ENCODE data around the gene C19orf73. TPM values are rescaled to one million over a fixed set of nuclear protein-coding genes. Genes with fewer than 3 reads are reported as not detected.

C19orf73 gene
- total and polyA plus RNA-seq, 9 of the 15 experiments (the other 6 are each of a cell fraction or from before 2014, with no cell fraction given), result 0.08 to 7.4 (median 1.4) TPM

DNA sequence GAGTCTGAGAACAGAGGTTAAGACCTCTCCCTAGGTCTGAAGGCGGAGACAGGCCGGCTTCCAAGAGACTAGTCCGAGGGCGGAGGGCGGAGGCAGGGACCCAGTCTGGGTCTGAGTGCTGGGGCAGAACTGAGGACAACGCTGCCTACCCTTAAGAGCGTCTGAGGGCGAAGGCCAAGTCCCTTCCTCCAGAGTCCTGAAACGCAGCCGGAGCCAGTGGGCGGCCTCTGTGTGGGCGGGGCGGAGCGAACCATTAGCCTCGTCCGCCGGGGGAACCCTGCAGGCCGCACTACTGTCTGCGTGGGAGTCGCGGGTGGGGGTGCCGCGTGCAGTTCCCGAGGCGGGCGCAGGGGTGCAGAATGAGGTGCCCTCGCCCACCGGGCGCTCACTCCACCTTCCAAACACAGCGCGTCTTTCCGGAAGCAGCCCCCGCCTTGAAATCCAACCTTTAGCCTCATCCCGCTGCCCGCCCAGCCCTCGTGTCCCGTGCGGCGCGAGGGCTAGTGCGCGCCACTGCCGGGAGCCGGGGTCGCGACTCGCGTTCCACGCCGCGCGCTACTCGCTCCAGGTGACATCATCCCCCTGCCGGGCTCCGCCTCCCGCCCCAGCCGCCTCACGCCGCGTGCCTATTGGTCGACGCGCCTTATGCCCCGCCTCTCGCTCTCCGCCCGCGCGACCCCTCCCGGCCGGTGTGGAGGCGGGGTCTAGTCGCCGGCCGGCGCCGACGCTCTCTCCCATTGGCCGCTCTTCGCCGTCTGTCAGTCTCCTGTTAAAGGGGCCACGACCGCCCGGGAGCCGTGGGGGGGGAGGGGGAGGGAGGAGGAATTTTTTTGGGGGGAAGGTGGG lies at the start of gene C19orf73 (continued):
- TF ChIP-seq ZKSCAN1 (IDR thresholded peaks at IDR 0.05; ENCODE audit: low read depth, low read length) (peak; percentile 40; the same call in 1 of the 2 replicates), HMGN3 (IDR thresholded peaks at IDR 0.05; ENCODE audit: borderline replicate concordance, extremely low read depth, insufficient read length, low read depth, low read length) (peak; percentile 87), NR4A1 (CRISPR knock-in tag; IDR thresholded peaks at IDR 0.05) (peak; percentile 59; the same call in 1 of the 2 replicates), NR4A1 (tag; IDR thresholded peaks at IDR 0.05) (peak; percentile 51; the same call in 1 of the 2 replicates), TCF7 (IDR thresholded peaks at IDR 0.05; ENCODE audit: borderline replicate concordance) (peak; percentile 16; the same call in 1 of the 2 replicates), ETV1 (tag; conservative IDR thresholded peaks at IDR 0.05; ENCODE audit: low read depth) (peak; percentile 97), TCF7L2 (IDR thresholded peaks at IDR 0.05; ENCODE audit: low read depth, low read length) (peak; percentile 88), NR2C1 (IDR thresholded peaks at IDR 0.05) (no peak), NR2C1 (tag; IDR thresholded peaks at IDR 0.05) (peak; percentile 62), E2F3 (CRISPR knock-in tag; IDR thresholded peaks at IDR 0.05) (peak; percentile 80), NBN (IDR thresholded peaks at IDR 0.05; ENCODE audit: low read depth) (peak; percentile 81)
- TF ChIP-seq, protein P1, sequence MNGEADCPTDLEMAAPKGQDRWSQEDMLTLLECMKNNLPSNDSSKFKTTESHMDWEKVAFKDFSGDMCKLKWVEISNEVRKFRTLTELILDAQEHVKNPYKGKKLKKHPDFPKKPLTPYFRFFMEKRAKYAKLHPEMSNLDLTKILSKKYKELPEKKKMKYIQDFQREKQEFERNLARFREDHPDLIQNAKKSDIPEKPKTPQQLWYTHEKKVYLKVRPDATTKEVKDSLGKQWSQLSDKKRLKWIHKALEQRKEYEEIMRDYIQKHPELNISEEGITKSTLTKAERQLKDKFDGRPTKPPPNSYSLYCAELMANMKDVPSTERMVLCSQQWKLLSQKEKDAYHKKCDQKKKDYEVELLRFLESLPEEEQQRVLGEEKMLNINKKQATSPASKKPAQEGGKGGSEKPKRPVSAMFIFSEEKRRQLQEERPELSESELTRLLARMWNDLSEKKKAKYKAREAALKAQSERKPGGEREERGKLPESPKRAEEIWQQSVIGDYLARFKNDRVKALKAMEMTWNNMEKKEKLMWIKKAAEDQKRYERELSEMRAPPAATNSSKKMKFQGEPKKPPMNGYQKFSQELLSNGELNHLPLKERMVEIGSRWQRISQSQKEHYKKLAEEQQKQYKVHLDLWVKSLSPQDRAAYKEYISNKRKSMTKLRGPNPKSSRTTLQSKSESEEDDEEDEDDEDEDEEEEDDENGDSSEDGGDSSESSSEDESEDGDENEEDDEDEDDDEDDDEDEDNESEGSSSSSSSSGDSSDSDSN (IDR thresholded peaks at IDR 0.05; ENCODE audit: borderline replicate concordance in 1 of 2, low read depth in 2 of 2, low read length in 2 of 2), result peak in 1 of 2 experiments; percentile 66; a peak in 1 of 4 replicates
- TF ChIP-seq, protein P2, sequence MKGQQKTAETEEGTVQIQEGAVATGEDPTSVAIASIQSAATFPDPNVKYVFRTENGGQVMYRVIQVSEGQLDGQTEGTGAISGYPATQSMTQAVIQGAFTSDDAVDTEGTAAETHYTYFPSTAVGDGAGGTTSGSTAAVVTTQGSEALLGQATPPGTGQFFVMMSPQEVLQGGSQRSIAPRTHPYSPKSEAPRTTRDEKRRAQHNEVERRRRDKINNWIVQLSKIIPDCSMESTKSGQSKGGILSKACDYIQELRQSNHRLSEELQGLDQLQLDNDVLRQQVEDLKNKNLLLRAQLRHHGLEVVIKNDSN (CRISPR knock-in tag; IDR thresholded peaks at IDR 0.05), result peak; percentile 70
- TF ChIP-seq, protein P3, sequence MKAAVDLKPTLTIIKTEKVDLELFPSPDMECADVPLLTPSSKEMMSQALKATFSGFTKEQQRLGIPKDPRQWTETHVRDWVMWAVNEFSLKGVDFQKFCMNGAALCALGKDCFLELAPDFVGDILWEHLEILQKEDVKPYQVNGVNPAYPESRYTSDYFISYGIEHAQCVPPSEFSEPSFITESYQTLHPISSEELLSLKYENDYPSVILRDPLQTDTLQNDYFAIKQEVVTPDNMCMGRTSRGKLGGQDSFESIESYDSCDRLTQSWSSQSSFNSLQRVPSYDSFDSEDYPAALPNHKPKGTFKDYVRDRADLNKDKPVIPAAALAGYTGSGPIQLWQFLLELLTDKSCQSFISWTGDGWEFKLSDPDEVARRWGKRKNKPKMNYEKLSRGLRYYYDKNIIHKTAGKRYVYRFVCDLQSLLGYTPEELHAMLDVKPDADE (conservative IDR thresholded peaks at IDR 0.05; ENCODE audit: control insufficient read depth, low read depth, low read length), result peak; percentile 59; the same call in 1 of the 2 replicates
- TF ChIP-seq, protein P4, sequence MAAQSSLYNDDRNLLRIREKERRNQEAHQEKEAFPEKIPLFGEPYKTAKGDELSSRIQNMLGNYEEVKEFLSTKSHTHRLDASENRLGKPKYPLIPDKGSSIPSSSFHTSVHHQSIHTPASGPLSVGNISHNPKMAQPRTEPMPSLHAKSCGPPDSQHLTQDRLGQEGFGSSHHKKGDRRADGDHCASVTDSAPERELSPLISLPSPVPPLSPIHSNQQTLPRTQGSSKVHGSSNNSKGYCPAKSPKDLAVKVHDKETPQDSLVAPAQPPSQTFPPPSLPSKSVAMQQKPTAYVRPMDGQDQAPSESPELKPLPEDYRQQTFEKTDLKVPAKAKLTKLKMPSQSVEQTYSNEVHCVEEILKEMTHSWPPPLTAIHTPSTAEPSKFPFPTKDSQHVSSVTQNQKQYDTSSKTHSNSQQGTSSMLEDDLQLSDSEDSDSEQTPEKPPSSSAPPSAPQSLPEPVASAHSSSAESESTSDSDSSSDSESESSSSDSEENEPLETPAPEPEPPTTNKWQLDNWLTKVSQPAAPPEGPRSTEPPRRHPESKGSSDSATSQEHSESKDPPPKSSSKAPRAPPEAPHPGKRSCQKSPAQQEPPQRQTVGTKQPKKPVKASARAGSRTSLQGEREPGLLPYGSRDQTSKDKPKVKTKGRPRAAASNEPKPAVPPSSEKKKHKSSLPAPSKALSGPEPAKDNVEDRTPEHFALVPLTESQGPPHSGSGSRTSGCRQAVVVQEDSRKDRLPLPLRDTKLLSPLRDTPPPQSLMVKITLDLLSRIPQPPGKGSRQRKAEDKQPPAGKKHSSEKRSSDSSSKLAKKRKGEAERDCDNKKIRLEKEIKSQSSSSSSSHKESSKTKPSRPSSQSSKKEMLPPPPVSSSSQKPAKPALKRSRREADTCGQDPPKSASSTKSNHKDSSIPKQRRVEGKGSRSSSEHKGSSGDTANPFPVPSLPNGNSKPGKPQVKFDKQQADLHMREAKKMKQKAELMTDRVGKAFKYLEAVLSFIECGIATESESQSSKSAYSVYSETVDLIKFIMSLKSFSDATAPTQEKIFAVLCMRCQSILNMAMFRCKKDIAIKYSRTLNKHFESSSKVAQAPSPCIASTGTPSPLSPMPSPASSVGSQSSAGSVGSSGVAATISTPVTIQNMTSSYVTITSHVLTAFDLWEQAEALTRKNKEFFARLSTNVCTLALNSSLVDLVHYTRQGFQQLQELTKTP (IDR thresholded peaks at IDR 0.05; ENCODE audit: low read depth in 1 of 2, partially characterized antibody in 2 of 2), result no peak
- TF ChIP-seq, protein P5, sequence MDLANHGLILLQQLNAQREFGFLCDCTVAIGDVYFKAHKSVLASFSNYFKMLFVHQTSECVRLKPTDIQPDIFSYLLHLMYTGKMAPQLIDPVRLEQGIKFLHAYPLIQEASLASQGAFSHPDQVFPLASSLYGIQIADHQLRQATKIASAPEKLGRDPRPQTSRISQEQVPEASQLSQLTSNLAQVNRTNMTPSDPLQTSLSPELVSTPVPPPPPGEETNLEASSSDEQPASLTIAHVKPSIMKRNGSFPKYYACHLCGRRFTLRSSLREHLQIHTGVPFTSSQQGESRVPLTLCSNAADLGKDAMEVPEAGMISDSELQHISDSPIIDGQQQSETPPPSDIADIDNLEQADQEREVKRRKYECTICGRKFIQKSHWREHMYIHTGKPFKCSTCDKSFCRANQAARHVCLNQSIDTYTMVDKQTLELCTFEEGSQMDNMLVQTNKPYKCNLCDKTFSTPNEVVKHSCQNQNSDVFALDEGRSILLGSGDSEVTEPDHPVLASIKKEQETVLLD (IDR thresholded peaks at IDR 0.05), result peak; percentile 89

All from K562 (cell line).